ENCODE measurements around the gene YIPF1.

DNA sequence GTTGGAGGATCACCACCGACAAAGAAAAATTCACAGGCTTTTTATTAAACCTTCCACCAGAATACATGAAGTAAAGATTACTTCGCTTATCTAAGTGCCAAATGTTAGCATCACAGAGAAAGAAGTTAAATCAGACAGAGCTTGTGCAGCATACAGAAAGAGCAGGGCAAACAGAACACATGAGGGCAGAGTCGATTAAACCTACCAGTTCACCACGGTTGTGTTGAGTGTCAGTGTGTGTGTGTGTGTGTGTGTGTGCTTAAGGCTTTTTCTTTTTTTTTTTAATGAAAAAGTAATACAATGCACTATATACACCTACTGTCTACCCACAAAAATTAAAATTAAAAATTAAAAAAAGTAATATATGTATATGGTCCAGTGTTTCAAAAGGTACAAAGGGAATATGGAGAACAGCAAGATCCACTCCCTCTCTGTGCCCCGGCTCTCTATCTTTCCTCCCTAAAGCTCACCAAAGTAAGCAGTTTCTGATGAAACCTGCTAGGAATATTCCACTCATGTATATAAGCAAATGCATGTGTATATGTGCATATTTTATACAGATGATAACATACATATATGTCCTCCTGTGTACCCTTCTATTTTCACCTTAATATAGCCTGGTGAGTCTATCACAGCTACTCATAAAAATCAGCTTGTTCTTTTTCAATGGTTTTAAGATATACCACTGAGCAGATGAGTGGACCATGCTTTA, 17.7 kb downstream of the YIPF1 start:
- TF ChIP-seq POLR2AphosphoS5 (IDR thresholded peaks at IDR 0.05; ENCODE audit: low read depth, low read length): no peak
- TF ChIP-seq POLR2A (IDR thresholded peaks at IDR 0.05; ENCODE audit: low read depth, low read length): no peak
- no peak for TF ChIP-seq TAF1 (IDR thresholded peaks at IDR 0.05; ENCODE audit: borderline replicate concordance, low read depth, low read length)

All from GM12892 (cell line).